ENCODE results near the gene OR1D5.
"Not testable (repeated sequence)": the region's sequence is repeated elsewhere in the genome, so short reads cannot be mapped to it uniquely, and the experiment has no call there.

Gene OR1D5

GRCh38 chr17:3034578-3034920 lies 28.9 kb downstream of the OR1D5 start:
- peak overlapping the region in 2 of 11 experiments; percentile 20 to 27; a peak in 2 of 22 replicates for H3K9ac ChIP-seq
- H3K4me2 ChIP-seq, result peak overlapping the region in 9 of 11 experiments; percentile 28 to 49 (median 40); a peak in 14 of 22 replicates
- H3K27ac ChIP-seq, result peak overlapping the region in 5 of 11 experiments; percentile 5 to 44 (median 21); a peak in 3 of 22 replicates
- H3K4me3 ChIP-seq, result no peak overlapping the region
- no peaks in the 10 kb centered on the region for H3K27me3 ChIP-seq
- H3K9me3 ChIP-seq (replicated peaks in 1 of 11), result no peaks in the 10 kb centered on the region
- no peak for TF ChIP-seq Cebpa-rat (IDR thresholded peaks at IDR 0.05)
- H3K36me3 ChIP-seq, result peaks cover 0 to 56% (median 34%) of the 10 kb centered on the region in 11 experiments; a peak in 19 of 22 replicates
- peaks cover 0 to 7% (median 0%) of the 10 kb centered on the region in 11 experiments; a peak in 5 of 22 replicates for H4K20me1 ChIP-seq
- H3K4me1 ChIP-seq, result peaks cover 35 to 64% (median 53%) of the 10 kb centered on the region in 10 experiments

GRCh38 chr17:3033741-3034577 lies 29.4 kb downstream of the OR1D5 start:
- TF ChIP-seq Cebpa-rat (IDR thresholded peaks at IDR 0.05), result no peak
- no peak overlapping the region for H3K4me3 ChIP-seq
- H3K9ac ChIP-seq, result peak overlapping the region in 2 of 11 experiments; percentile 20 to 27; a peak in 2 of 22 replicates

DNA sequence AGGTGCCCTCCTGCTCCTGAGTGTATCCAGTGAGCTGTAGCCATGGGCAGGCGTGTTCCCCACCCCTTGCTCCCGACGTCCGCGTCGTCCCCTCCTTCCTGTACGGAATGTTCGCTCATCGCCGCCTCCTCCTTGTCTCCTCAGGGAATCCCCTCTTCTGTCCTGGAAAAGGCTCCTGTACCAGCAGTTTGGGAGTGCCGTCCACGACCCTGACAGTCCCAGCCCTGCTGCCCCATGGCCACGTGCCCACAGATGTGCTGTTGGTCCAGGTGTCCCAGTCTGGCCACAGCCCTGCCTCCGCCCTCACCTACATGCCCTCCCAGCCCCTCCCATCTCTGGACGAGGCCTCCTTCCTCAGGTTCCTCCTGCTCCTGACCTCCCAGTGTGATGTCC lies 30.2 kb downstream of the OR1D5 start:
- Histone ChIP-seq H3K27me3 (no peaks in the 10 kb centered on the region), H3K4me2 (no peak overlapping the region), H3K9ac (no peak overlapping the region), H3K9me3 (replicated peaks in 1 of 11) (no peaks in the 10 kb centered on the region), H3K4me3 (no peak overlapping the region), H4K20me1 (peaks cover 0 to 12% (median 0%) of the 10 kb centered on the region in 11 experiments; a peak in 5 of 22 replicates), H3K36me3 (peaks cover 4 to 69% (median 47%) of the 10 kb centered on the region in 11 experiments; a peak in 19 of 22 replicates), H3K4me1 (peaks cover 30 to 59% (median 50%) of the 10 kb centered on the region in 10 experiments), H3K27ac (no peak overlapping the region)
- TF ChIP-seq Cebpa-rat (IDR thresholded peaks at IDR 0.05), result no peak

More at GRCh38 chr17:3033741-3034577, 29.4 kb downstream of the OR1D5 start:
- Histone ChIP-seq H4K20me1 (peaks cover 0 to 12% (median 0%) of the 10 kb centered on the region in 11 experiments; a peak in 5 of 22 replicates), H3K27me3 (no peaks in the 10 kb centered on the region), H3K36me3 (peaks cover 0 to 62% (median 40%) of the 10 kb centered on the region in 11 experiments; a peak in 19 of 22 replicates), H3K4me2 (peak overlapping the region in 9 of 11 experiments; percentile 28 to 49 (median 40); a peak in 13 of 22 replicates), H3K27ac (peak overlapping the region in 5 of 11 experiments; percentile 5 to 44 (median 21); a peak in 4 of 22 replicates), H3K9me3 (replicated peaks in 1 of 11) (no peaks in the 10 kb centered on the region), H3K4me1 (peaks cover 34 to 64% (median 52%) of the 10 kb centered on the region in 10 experiments)

GRCh38 chr17:3032258-3033247 lies 30.9 kb downstream of the OR1D5 start:
- Histone ChIP-seq H3K27me3 (no peaks in the 10 kb centered on the region), H3K27ac (peak overlapping the region in 2 of 11 experiments; percentile 6 to 18; a peak in 2 of 22 replicates), H3K4me1 (peaks cover 30 to 59% (median 48%) of the 10 kb centered on the region in 10 experiments), H3K36me3 (peaks cover 9 to 75% (median 53%) of the 10 kb centered on the region in 11 experiments; a peak in 19 of 22 replicates), H3K9ac (no peak overlapping the region), H3K4me3 (no peak overlapping the region), H4K20me1 (peaks cover 0 to 12% (median 0%) of the 10 kb centered on the region in 11 experiments; a peak in 5 of 22 replicates), H3K4me2 (no peak overlapping the region), H3K9me3 (replicated peaks in 1 of 11) (no peaks in the 10 kb centered on the region)
- no peak for TF ChIP-seq Cebpa-rat (IDR thresholded peaks at IDR 0.05)

DNA sequence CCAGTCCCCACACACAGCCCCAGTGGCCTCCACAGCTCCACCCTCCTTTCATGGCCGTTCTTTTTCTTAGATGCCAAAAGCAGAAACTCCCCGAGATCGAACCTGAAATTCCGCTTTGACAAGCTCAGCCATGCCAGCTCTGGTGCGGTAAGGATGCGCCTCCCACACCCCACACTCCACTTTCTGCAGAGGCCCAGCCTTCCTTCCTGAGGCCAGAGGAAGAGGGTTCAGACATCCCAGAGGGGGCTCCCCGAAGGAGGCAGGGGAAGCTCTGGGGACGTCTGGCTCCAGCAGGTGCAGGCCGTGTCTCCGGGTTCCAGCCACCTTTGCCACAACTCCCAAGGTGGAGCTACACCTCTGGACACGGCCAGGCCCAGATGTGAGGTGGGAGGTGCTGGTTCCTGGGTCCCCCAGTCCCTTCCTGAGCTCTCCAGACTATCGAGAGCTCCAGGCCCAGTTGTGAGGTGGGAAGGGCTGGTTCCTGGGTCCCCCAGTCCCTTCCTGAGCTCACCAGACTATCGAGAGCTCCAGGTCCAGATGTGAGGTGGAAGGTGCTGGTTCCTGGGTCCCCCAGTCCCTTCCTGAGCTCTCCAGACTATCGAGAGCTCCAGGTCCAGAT lies 32.4 kb downstream of the OR1D5 start:
- peaks cover 0 to 12% (median 0%) of the 10 kb centered on the region in 11 experiments; a peak in 6 of 22 replicates for H4K20me1 ChIP-seq
- peak overlapping the region; percentile 19 to 84 (median 47); a peak in 20 of 22 replicates for H3K4me2 ChIP-seq
- peak overlapping the region in 8 of 11 experiments; percentile 17 to 67 (median 40); a peak in 11 of 22 replicates for H3K27ac ChIP-seq

GRCh38 chr17:3030096-3030495 lies 33.3 kb downstream of the OR1D5 start:
- no peaks in the 10 kb centered on the region for H3K9me3 ChIP-seq (replicated peaks in 1 of 11)
- TF ChIP-seq Cebpa-rat (IDR thresholded peaks at IDR 0.05), result no peak
- no peak overlapping the region; a peak in 1 of 22 replicates for H3K9ac ChIP-seq
- H3K27me3 ChIP-seq, result no peaks in the 10 kb centered on the region
- peaks cover 25 to 38% (median 32%) of the 10 kb centered on the region in 10 experiments for H3K4me1 ChIP-seq
- H3K4me2 ChIP-seq, result peak overlapping the region in 10 of 11 experiments; percentile 31 to 84 (median 51); a peak in 15 of 22 replicates
- H3K4me3 ChIP-seq, result no peak overlapping the region
- peaks cover 0 to 13% (median 0%) of the 10 kb centered on the region in 11 experiments; a peak in 6 of 22 replicates for H4K20me1 ChIP-seq
- peak overlapping the region in 2 of 11 experiments; percentile 62 to 67; a peak in 4 of 22 replicates for H3K27ac ChIP-seq
- peaks cover 28 to 91% (median 70%) of the 10 kb centered on the region in 11 experiments for H3K36me3 ChIP-seq

More for the DNA sequence above, 32.4 kb downstream of the OR1D5 start:
- not testable (repeated sequence) for H3K27me3 ChIP-seq; H3K9me3 ChIP-seq (replicated peaks in 1 of 11); H3K4me3 ChIP-seq
- H3K9ac ChIP-seq, result peak overlapping the region in 5 of 11 experiments; percentile 10 to 52 (median 31); a peak in 5 of 22 replicates
- peaks cover 23 to 91% (median 68%) of the 10 kb centered on the region in 11 experiments for H3K36me3 ChIP-seq
- peaks cover 25 to 47% (median 40%) of the 10 kb centered on the region in 10 experiments for H3K4me1 ChIP-seq

GRCh38 chr17:3029213-3029913 lies 34.0 kb downstream of the OR1D5 start:
- peak overlapping the region in 1 of 11 experiments; percentile 22; a peak in 1 of 22 replicates for H3K27ac ChIP-seq
- H3K4me1 ChIP-seq, result peaks cover 21 to 31% (median 25%) of the 10 kb centered on the region in 10 experiments
- 0 out of 22 replicates have a peak overlapping the region, but pooled peaks of 1 of the 11 experiments have one; percentile 9 for H3K9ac ChIP-seq
- peak overlapping the region in 2 of 11 experiments; percentile 58 to 61; a peak in 5 of 22 replicates for H3K4me2 ChIP-seq
- H3K27me3 ChIP-seq, result no peaks in the 10 kb centered on the region
- H3K4me3 ChIP-seq, result no peak overlapping the region
- H4K20me1 ChIP-seq, result peaks cover 0 to 13% (median 0%) of the 10 kb centered on the region in 11 experiments; a peak in 6 of 22 replicates
- peaks cover 32 to 91% (median 70%) of the 10 kb centered on the region in 11 experiments for H3K36me3 ChIP-seq
- peaks cover 0 to 2% (median 0%) of the 10 kb centered on the region in 11 experiments; a peak in 2 of 22 replicates for H3K9me3 ChIP-seq (replicated peaks in 1 of 11)
- TF ChIP-seq Cebpa-rat (IDR thresholded peaks at IDR 0.05), result no peak

All from BLaER1 treated with 17β-estradiol and CSF1 and Interleukin-3, amounts not matched to agents 10 nM and 100 nM (cell line).